ENCODE results near the gene SIAH2. TPM values are rescaled to one million over a fixed set of nuclear protein-coding genes. Genes with fewer than 3 reads are reported as not detected.

Gene SIAH2
- total and polyA plus RNA-seq, 9 of the 15 experiments (the other 6 are each of a cell fraction or from before 2014, with no cell fraction given): 4.8 to 39.0 (median 29.9) TPM

DNA sequence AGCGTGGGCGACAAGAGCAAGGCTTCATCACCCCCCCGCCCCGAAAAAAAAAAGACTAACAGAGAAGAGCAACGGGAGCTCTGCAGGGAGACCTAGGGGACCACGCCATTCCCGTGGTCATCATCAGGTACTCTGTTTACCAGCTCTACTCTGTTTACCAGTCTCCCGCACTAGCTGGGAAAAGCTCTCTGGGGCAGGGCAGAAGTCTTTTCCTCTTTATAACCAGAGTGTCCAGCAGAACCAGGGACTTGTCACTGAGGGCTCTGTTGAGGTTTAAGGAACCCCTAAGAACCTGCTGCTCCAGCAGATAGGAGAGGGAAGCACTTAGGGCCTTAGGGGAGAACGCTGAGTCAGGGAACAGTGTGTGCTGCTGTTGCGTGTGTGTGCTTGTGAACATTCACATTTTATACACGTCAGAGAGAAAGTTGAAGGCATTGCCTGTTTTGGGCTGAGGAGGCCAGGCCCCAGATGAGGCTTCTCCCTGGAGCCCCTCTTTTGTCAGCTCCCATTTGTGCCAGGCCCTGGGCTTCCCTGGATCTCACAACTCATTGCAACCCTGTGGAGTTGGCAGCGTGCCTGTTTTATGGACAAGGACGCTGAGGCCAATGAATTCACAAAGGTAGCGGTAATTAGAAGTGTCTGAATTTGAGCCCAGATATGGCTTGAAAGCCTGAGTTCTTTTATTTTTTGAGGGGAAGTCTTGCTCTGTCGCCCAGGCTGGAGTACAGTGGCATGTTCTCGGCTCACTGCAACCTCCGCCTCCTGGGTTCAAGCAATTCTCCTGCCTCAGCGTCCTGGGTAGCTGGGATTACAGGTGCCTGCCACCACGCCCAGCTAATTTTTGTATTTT, 35.1 kb downstream of the SIAH2 start (continued):
- peak; percentile 72; the same call in 1 of the 2 replicates for TF ChIP-seq CEBPG (CRISPR knock-in tag; IDR thresholded peaks at IDR 0.05)
- TF ChIP-seq CEBPG (tag; conservative IDR thresholded peaks at IDR 0.05 in 1 of 2, IDR thresholded peaks at IDR 0.05 in 1 of 2): no peak
- TF ChIP-seq, protein P1, sequence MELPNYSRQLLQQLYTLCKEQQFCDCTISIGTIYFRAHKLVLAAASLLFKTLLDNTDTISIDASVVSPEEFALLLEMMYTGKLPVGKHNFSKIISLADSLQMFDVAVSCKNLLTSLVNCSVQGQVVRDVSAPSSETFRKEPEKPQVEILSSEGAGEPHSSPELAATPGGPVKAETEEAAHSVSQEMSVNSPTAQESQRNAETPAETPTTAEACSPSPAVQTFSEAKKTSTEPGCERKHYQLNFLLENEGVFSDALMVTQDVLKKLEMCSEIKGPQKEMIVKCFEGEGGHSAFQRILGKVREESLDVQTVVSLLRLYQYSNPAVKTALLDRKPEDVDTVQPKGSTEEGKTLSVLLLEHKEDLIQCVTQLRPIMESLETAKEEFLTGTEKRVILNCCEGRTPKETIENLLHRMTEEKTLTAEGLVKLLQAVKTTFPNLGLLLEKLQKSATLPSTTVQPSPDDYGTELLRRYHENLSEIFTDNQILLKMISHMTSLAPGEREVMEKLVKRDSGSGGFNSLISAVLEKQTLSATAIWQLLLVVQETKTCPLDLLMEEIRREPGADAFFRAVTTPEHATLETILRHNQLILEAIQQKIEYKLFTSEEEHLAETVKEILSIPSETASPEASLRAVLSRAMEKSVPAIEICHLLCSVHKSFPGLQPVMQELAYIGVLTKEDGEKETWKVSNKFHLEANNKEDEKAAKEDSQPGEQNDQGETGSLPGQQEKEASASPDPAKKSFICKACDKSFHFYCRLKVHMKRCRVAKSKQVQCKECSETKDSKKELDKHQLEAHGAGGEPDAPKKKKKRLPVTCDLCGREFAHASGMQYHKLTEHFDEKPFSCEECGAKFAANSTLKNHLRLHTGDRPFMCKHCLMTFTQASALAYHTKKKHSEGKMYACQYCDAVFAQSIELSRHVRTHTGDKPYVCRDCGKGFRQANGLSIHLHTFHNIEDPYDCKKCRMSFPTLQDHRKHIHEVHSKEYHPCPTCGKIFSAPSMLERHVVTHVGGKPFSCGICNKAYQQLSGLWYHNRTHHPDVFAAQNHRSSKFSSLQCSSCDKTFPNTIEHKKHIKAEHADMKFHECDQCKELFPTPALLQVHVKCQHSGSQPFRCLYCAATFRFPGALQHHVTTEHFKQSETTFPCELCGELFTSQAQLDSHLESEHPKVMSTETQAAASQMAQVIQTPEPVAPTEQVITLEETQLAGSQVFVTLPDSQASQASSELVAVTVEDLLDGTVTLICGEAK (IDR thresholded peaks at IDR 0.05): 0 out of 2 replicates have a peak, but pooled peaks have one; percentile 15
- TF ChIP-seq, protein P1 (CRISPR knock-in tag; IDR thresholded peaks at IDR 0.05): no peak
- TF ChIP-seq TRIM24 (IDR thresholded peaks at IDR 0.05): peak; percentile 26 to 51; a peak in 2 of 4 replicates
- 0 out of 2 replicates have a peak, but pooled peaks have one; percentile 29 for TF ChIP-seq ERF (CRISPR knock-in tag; IDR thresholded peaks at IDR 0.05)
- TF ChIP-seq NUFIP1 (IDR thresholded peaks at IDR 0.05; ENCODE audit: partially characterized antibody): no peak
- TF ChIP-seq MEIS2 (IDR thresholded peaks at IDR 0.05; ENCODE audit: partially characterized antibody): peak; percentile 48
- peak; percentile 72 for TF ChIP-seq CBFA2T2 (conservative IDR thresholded peaks at IDR 0.05)
- peak; percentile 17 for TF ChIP-seq RBBP5 (IDR thresholded peaks at IDR 0.05; ENCODE audit: borderline replicate concordance, insufficient read depth, low read length, poor library complexity, severe bottlenecking)
- peak; percentile 90 for TF ChIP-seq DPF2 (IDR thresholded peaks at IDR 0.05)
- TF ChIP-seq, protein P2, sequence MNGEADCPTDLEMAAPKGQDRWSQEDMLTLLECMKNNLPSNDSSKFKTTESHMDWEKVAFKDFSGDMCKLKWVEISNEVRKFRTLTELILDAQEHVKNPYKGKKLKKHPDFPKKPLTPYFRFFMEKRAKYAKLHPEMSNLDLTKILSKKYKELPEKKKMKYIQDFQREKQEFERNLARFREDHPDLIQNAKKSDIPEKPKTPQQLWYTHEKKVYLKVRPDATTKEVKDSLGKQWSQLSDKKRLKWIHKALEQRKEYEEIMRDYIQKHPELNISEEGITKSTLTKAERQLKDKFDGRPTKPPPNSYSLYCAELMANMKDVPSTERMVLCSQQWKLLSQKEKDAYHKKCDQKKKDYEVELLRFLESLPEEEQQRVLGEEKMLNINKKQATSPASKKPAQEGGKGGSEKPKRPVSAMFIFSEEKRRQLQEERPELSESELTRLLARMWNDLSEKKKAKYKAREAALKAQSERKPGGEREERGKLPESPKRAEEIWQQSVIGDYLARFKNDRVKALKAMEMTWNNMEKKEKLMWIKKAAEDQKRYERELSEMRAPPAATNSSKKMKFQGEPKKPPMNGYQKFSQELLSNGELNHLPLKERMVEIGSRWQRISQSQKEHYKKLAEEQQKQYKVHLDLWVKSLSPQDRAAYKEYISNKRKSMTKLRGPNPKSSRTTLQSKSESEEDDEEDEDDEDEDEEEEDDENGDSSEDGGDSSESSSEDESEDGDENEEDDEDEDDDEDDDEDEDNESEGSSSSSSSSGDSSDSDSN (IDR thresholded peaks at IDR 0.05; ENCODE audit: borderline replicate concordance in 1 of 2, low read depth in 2 of 2, low read length in 2 of 2): peak in 1 of 2 experiments; percentile 80; a peak in 2 of 4 replicates
- TF ChIP-seq ZNF445 (CRISPR knock-in tag; IDR thresholded peaks at IDR 0.05; ENCODE audit: low read depth): 0 out of 2 replicates have a peak, but pooled peaks have one; percentile 12
- TF ChIP-seq, protein P3, sequence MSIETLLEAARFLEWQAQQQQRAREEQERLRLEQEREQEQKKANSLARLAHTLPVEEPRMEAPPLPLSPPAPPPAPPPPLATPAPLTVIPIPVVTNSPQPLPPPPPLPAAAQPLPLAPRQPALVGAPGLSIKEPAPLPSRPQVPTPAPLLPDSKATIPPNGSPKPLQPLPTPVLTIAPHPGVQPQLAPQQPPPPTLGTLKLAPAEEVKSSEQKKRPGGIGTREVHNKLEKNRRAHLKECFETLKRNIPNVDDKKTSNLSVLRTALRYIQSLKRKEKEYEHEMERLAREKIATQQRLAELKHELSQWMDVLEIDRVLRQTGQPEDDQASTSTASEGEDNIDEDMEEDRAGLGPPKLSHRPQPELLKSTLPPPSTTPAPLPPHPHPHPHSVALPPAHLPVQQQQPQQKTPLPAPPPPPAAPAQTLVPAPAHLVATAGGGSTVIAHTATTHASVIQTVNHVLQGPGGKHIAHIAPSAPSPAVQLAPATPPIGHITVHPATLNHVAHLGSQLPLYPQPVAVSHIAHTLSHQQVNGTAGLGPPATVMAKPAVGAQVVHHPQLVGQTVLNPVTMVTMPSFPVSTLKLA (conservative IDR thresholded peaks at IDR 0.05): peak in 1 of 2 experiments; percentile 47; a peak in 1 of 4 replicates
